IMR-90 (cell line): ENCODE measurements around the gene RAB8B. TPM values are rescaled to one million over a fixed set of nuclear protein-coding genes. Genes with fewer than 3 reads are reported as not detected.

Source experiments
- ATAC-seq: fragments of 200-7000 bp; cut with Tn5 transposase; 2 replicates; pipeline ENCODE4 v1.9.1; 2020; ENCODE audit warnings: low read depth, mild to moderate bottlenecking, moderate library complexity
- BruUV-seq: library from RNA; stranded (reverse); fragments of 400-500 nt; replicated peaks from 2 replicates; lab custom pipeline; 2021; lab: Mats Ljungman, UMichigan
- CTCF ChIA-PET: fragments of 300-600 bp; formaldehyde crosslinking; extraction: SDS; loops from one replicate; lab custom pipeline; 2021; ENCODE audit warnings: antibody characterized with exemption; lab: Yijun Ruan, JAX
- POLR2A ChIA-PET: fragments of 300-600 bp; sonication (Branson Sonifier 250); formaldehyde crosslinking; loops from one replicate; lab custom pipeline; 2022; ENCODE audit warnings: antibody characterized with exemption; ENCODE audit not compliant: unreplicated experiment; lab: Charles Lee
- DNase-seq: peaks from one replicate; pipeline ENCODE4 v3.0.0; 2013
- H2AFZ ChIP-seq: replicated peaks from 2 replicates; pipeline ENCODE3; 2013; ENCODE audit warnings: low read length, mild to moderate bottlenecking; ENCODE audit not compliant: poor library complexity
- H2AK5ac ChIP-seq: 2 replicates; pipeline ENCODE4 v1.6.1; 2013; ENCODE audit warnings: low read depth, low read length, inconsistent platforms
- H2AK9ac ChIP-seq: replicated peaks from 2 replicates; pipeline ENCODE3; 2013; ENCODE audit warnings: mild to moderate bottlenecking, low read depth, low read length, moderate library complexity; ENCODE audit not compliant: poor library complexity
- H2BK120ac ChIP-seq: 2 replicates; pipeline ENCODE4 v1.6.1; 2013; ENCODE audit warnings: low read depth, low read length, inconsistent platforms
- H2BK15ac ChIP-seq: 3 replicates; pipeline ENCODE4 v1.6.1; 2013; ENCODE audit warnings: low read depth, low read length, inconsistent platforms
- H2BK20ac ChIP-seq: 2 replicates; pipeline ENCODE4 v1.6.1; 2013; ENCODE audit warnings: low read depth, mild to moderate bottlenecking, inconsistent platforms, low read length, moderate library complexity
- H2BK5ac ChIP-seq: 2 replicates; pipeline ENCODE4 v1.6.1; 2013; ENCODE audit warnings: mild to moderate bottlenecking, low read depth, low read length, inconsistent platforms; ENCODE audit not compliant: poor library complexity, severe bottlenecking
- H3K14ac ChIP-seq: replicated peaks from 2 replicates; pipeline ENCODE4 v1.6.1; 2013; ENCODE audit warnings: low read depth, low read length, inconsistent platforms
- H3K18ac ChIP-seq: 2 replicates; pipeline ENCODE4 v1.6.1; 2013; ENCODE audit warnings: low read depth, low read length, control low read depth
- H3K23ac ChIP-seq: 2 replicates; pipeline ENCODE4 v1.6.1; 2013; ENCODE audit warnings: low read depth, low read length, inconsistent platforms
- H3K27ac ChIP-seq: 2 replicates; pipeline ENCODE4 v1.5.1; 2013; ENCODE audit warnings: mild to moderate bottlenecking, control low read depth, low read length; ENCODE audit not compliant: insufficient read depth
- H3K27me3 ChIP-seq: 2 replicates; pipeline ENCODE4 v1.6.1; 2013; ENCODE audit warnings: low read length; ENCODE audit not compliant: control insufficient read depth, insufficient read depth
- H3K36me3 ChIP-seq: 2 replicates; pipeline ENCODE4 v1.6.1; 2013; ENCODE audit warnings: low read length, mixed read lengths; ENCODE audit not compliant: control insufficient read depth, insufficient read depth
- H3K4ac ChIP-seq: 2 replicates; pipeline ENCODE4 v1.6.1; 2013; ENCODE audit warnings: low read depth, low read length, inconsistent platforms
- H3K4me1 ChIP-seq: 2 replicates; pipeline ENCODE4 v1.6.1; 2013; ENCODE audit warnings: low read length, mixed read lengths; ENCODE audit not compliant: control insufficient read depth, insufficient read depth
- H3K4me2 ChIP-seq: 2 replicates; pipeline ENCODE4 v1.6.1; 2013; ENCODE audit warnings: low read depth, mild to moderate bottlenecking, control low read depth, low read length, moderate library complexity
- H3K4me3 ChIP-seq: 2 replicates; pipeline ENCODE4 v1.5.1; 2013; ENCODE audit warnings: low read depth, mild to moderate bottlenecking, control low read depth, low read length, moderate library complexity; ENCODE audit not compliant: insufficient read depth
- H3K56ac ChIP-seq: 2 replicates; pipeline ENCODE4 v1.6.1; 2013; ENCODE audit warnings: low read length, inconsistent platforms; ENCODE audit not compliant: insufficient read depth; ENCODE audit errors: extremely low read depth
- H3K79me1 ChIP-seq, 2 experiments: 2 replicates each; pipeline ENCODE4 v1.6.1; 2013; ENCODE audit warnings: low read length in 2 of 2, inconsistent platforms in 1 of 2, low read depth in 1 of 2
- H3K9ac ChIP-seq: 2 replicates; pipeline ENCODE4 v1.6.1; 2013; ENCODE audit warnings: low read depth, low read length, control low read depth
- H3K9me1 ChIP-seq: 2 replicates; pipeline ENCODE4 v1.6.1; 2013; ENCODE audit warnings: low read length, inconsistent platforms; ENCODE audit not compliant: insufficient read depth
- H3K9me3 ChIP-seq: 2 replicates; pipeline ENCODE4 v1.6.1; 2013; ENCODE audit warnings: low read length; ENCODE audit not compliant: control insufficient read depth, insufficient read depth
- H4K20me1 ChIP-seq: 2 replicates; pipeline ENCODE4 v1.6.1; 2013; ENCODE audit warnings: low read length, inconsistent platforms; ENCODE audit not compliant: insufficient read depth
- H4K5ac ChIP-seq: 2 replicates; pipeline ENCODE4 v1.6.1; 2013; ENCODE audit warnings: mild to moderate bottlenecking, low read depth, low read length, control low read depth
- H4K8ac ChIP-seq, 2 experiments: 2 replicates each; pipeline ENCODE4 v1.6.1; 2013; ENCODE audit warnings: low read depth in 2 of 2, low read length in 2 of 2, control low read depth in 1 of 2, inconsistent platforms in 1 of 2
- H4K91ac ChIP-seq: 2 replicates; pipeline ENCODE4 v1.6.1; 2013; ENCODE audit warnings: low read depth, low read length, inconsistent platforms; ENCODE audit not compliant: insufficient read depth
- CHD1 ChIP-seq: IDR thresholded peaks from 2 replicates; pipeline ENCODE4 v1.6.1; 2012; ENCODE audit warnings: low read depth, low read length, improper control_type of control experiment
- MAZ ChIP-seq: IDR thresholded peaks from 2 replicates; pipeline ENCODE4 v1.6.1; 2012; ENCODE audit warnings: low read depth, mild to moderate bottlenecking, low read length, improper control_type of control experiment, moderate library complexity, borderline replicate concordance
- MXI1 ChIP-seq: IDR thresholded peaks from 2 replicates; pipeline ENCODE4 v1.6.1; 2012; ENCODE audit warnings: low read depth, mild to moderate bottlenecking, low read length, moderate library complexity, borderline replicate concordance
- POLR2A ChIP-seq: IDR thresholded peaks from 2 replicates; pipeline ENCODE4 v1.6.1; 2012; ENCODE audit warnings: mild to moderate bottlenecking, low read depth, low read length
- RAD21 ChIP-seq: IDR thresholded peaks from 2 replicates; pipeline ENCODE4 v1.6.1; 2012; ENCODE audit warnings: low read length, improper control_type of control experiment
- SMC3 ChIP-seq: fragments of 150-350 bp; IDR thresholded peaks from 2 replicates; pipeline ENCODE4 v1.6.1; 2016; ENCODE audit warnings: low read depth, mild to moderate bottlenecking, antibody characterized with exemption, low read length, moderate library complexity
- USF2 ChIP-seq: fragments of 150-350 bp; IDR thresholded peaks from 2 replicates; pipeline ENCODE4 v1.6.1; 2017; ENCODE audit warnings: mild to moderate bottlenecking, antibody characterized with exemption, low read length, low read depth
- WGBS, 2 experiments: methylation state at CpG; one replicate each; pipeline versions ENCODE4 v1.1.5 to v1.1.7; 2013; ENCODE audit warnings: missing lambda C conversion rate in 2 of 2; ENCODE audit not compliant: insufficient read length in 1 of 2; ENCODE audit errors: extremely low coverage in 2 of 2; 5-methylcytosine and 5-hydroxymethylcytosine counted together
- dilution Hi-C: fragments of 300-500 bp; cut with HindIII; formaldehyde crosslinking; loops from one replicate; pipeline ENCODE4 v1.14.3; 2018; ENCODE audit warnings: low sequenced_read_pairs; ENCODE audit not compliant: unreplicated experiment
- in situ Hi-C: fragments of 300-500 bp; cut with MboI; formaldehyde crosslinking; loops from 3 replicates; pipeline ENCODE4 v1.14.3; 2019; ENCODE audit warnings: low sequenced_read_pairs, inconsistent platforms, mixed read lengths
- intact Hi-C: fragments of 100-400 bp; cut with micrococcal nuclease; formaldehyde crosslinking; loops from 2 replicates; pipeline ENCODE4 v1.10.0; 2022
- polyA plus RNA-seq, 3 experiments: library from polyadenylated mRNA; depleted of rRNA; stranded (reverse); fragments of >200 nt; gene quantifications; 2 replicates each; pipeline ENCODE4 v1.2.3, GENCODE V29; 2012; ENCODE audit warnings: low replicate concordance in 1 of 3
- total RNA-seq: library from RNA; depleted of rRNA; stranded (reverse); fragments of >200 nt; gene quantifications from 2 replicates; pipeline ENCODE4 v1.2.3, GENCODE V29; 2012

RAB8B gene
- total and polyA plus RNA-seq, 2 of the 4 experiments (the other 2 are of a cell fraction) = 19.4 to 29.4 TPM

- no peak overlapping the region for H4K5ac ChIP-seq
- H2BK20ac ChIP-seq = no peak overlapping the region
- H2AK5ac ChIP-seq = no peak overlapping the region
- no peaks in the 10 kb centered on the region for H3K4me1 ChIP-seq
- no peak overlapping the region for H3K23ac ChIP-seq
- H3K9ac ChIP-seq = no peak overlapping the region
- peaks cover 13% of the 10 kb centered on the region for H3K36me3 ChIP-seq
- intact Hi-C loops (no loop called here), dilution Hi-C loops (no loop called here), in situ Hi-C loops (loop anchor here (25.0 kb wide), 1 partner anchor 778 kb away; no protein-coding TSS in a partner anchor)
- H2BK120ac ChIP-seq = no peak overlapping the region
- H2BK5ac ChIP-seq = no peak overlapping the region
- no peaks in the 10 kb centered on the region for H4K20me1 ChIP-seq
- ChIA-PET CTCF (no interaction called here), POLR2A (no interaction called here)
- 0 out of 4 replicates have a peak, but pooled peaks cover 0 to 4% of the 10 kb centered on the region in 2 experiments for H3K79me1 ChIP-seq
- no peak overlapping the region for H4K8ac ChIP-seq
- ATAC-seq = no peak
- BruUV-seq = no TSS peak
- no peak overlapping the region for H2AK9ac ChIP-seq
- no CpG with 5 or more reads among the region's 6 CpGs for WGBS, 2 experiments
- H3K4me2 ChIP-seq = no peak overlapping the region
- H3K9me3 ChIP-seq = no peaks in the 10 kb centered on the region
- H3K18ac ChIP-seq = no peak overlapping the region
- H3K27ac ChIP-seq = no peak overlapping the region
- H3K9me1 ChIP-seq = no peaks in the 10 kb centered on the region
- no peak overlapping the region for H4K91ac ChIP-seq
- no peak overlapping the region for H3K4ac ChIP-seq
- H3K14ac ChIP-seq = no peak overlapping the region
- no peak overlapping the region for H3K4me3 ChIP-seq
- H2AFZ ChIP-seq = no peak overlapping the region
- no peak for DNase-seq
- TF ChIP-seq SMC3 = no peak
- TF ChIP-seq CHD1 = no peak
- no peak for TF ChIP-seq MAZ
- TF ChIP-seq POLR2A = no peak
- no peak for TF ChIP-seq USF2
- TF ChIP-seq RAD21 = no peak
- no peak for TF ChIP-seq MXI1
- no peak overlapping the region for H3K56ac ChIP-seq
- no peak overlapping the region for H2BK15ac ChIP-seq
- H3K27me3 ChIP-seq = no peaks in the 10 kb centered on the region
These were observed 94.9 kb downstream of the RAB8B start for GRCh38 chr15:63284335-63284734.
